Endodermal cell (in vitro differentiated cells): ENCODE results near the gene MYL1. TPM values are rescaled to one million over a fixed set of nuclear protein-coding genes. Genes with fewer than 3 reads are reported as not detected.

ENCODE experiments used
- DNase-seq: peaks from one replicate; pipeline ENCODE4 v3.0.0-alpha.2; 2017
- H3K27ac ChIP-seq: 2 replicates; pipeline ENCODE4 v1.5.1; 2013; ENCODE audit warnings: mild to moderate bottlenecking, low read depth, low read length, moderate library complexity
- H3K27me3 ChIP-seq: 2 replicates; pipeline ENCODE4 v1.6.1; 2013; ENCODE audit warnings: mild to moderate bottlenecking, low read length, moderate library complexity; ENCODE audit not compliant: insufficient read depth, control insufficient read depth, poor library complexity, severe bottlenecking
- H3K36me3 ChIP-seq: 2 replicates; pipeline ENCODE4 v1.7.0; 2013; ENCODE audit warnings: mild to moderate bottlenecking, low read length, moderate library complexity; ENCODE audit not compliant: control insufficient read depth, insufficient read depth
- H3K4me1 ChIP-seq: one replicate; pipeline ENCODE4 v1.7.0; 2013; ENCODE audit warnings: low read length; ENCODE audit not compliant: control insufficient read depth, insufficient read depth
- H3K4me3 ChIP-seq: 2 replicates; pipeline ENCODE4 v1.5.1; 2013; ENCODE audit warnings: mild to moderate bottlenecking, low read length, moderate library complexity
- H3K9ac ChIP-seq: 2 replicates; pipeline ENCODE4 v1.6.1; 2013; ENCODE audit warnings: mild to moderate bottlenecking, low read length, moderate library complexity; ENCODE audit not compliant: poor library complexity, severe bottlenecking; ENCODE audit errors: extremely low read depth
- H3K9me3 ChIP-seq: 2 replicates; pipeline ENCODE4 v1.6.1; 2013; ENCODE audit warnings: mild to moderate bottlenecking, low read length, moderate library complexity; ENCODE audit not compliant: control insufficient read depth
- H3K27ac Mint-ChIP-seq: 2 replicates; pipeline ENCODE4 v1.8.0; 2020; ENCODE audit warnings: mixed read lengths
- H3K27me3 Mint-ChIP-seq: 2 replicates; pipeline ENCODE4 v1.8.0; 2021; ENCODE audit warnings: mild to moderate bottlenecking, mixed read lengths; ENCODE audit not compliant: insufficient read depth
- H3K36me3 Mint-ChIP-seq: 2 replicates; pipeline ENCODE4 v1.8.0; 2020; ENCODE audit warnings: low read depth, mixed read lengths
- H3K4me1 Mint-ChIP-seq: 2 replicates; pipeline ENCODE4 v1.8.0; 2020; ENCODE audit warnings: mixed read lengths
- H3K4me3 Mint-ChIP-seq: 2 replicates; pipeline ENCODE4 v1.8.0; 2020; ENCODE audit warnings: mild to moderate bottlenecking, moderate library complexity, mixed read lengths
- H3K9me3 Mint-ChIP-seq: 2 replicates; pipeline ENCODE4 v1.8.0; 2020; ENCODE audit warnings: mild to moderate bottlenecking, mixed read lengths
- WGBS, 2 experiments: methylation state at CpG; one replicate each; pipeline versions ENCODE4 v1.1.5 to v1.1.7; 2013; ENCODE audit warnings: missing lambda C conversion rate in 2 of 2, mixed read lengths in 1 of 2; ENCODE audit not compliant: insufficient coverage in 1 of 2, insufficient read length in 1 of 2; 5-methylcytosine and 5-hydroxymethylcytosine counted together
- total RNA-seq, 2 donors: library from RNA; stranded (reverse); fragmentation: NEBNext Ultra II Directional in 1 of 2; extraction: Animal tissue kit (Norgen Biotek cat#: 25700) in 1 of 2; gene quantifications; 2 replicates in 1 of 2; 3 replicates in 1 of 2; pipeline ENCODE4 v1.2.1, GENCODE V29; 2021
- TF ChIP-seq, protein P1 (sequence below): fragments of 200-600 bp; sonication (generic); conservative IDR thresholded peaks from 2 replicates; pipeline ENCODE4 v1.5.0; 2021; ENCODE audit warnings: antibody characterized with exemption, mild to moderate bottlenecking

Gene MYL1
- total RNA-seq, 2 donors from 2014 or later: not detected

DNA sequence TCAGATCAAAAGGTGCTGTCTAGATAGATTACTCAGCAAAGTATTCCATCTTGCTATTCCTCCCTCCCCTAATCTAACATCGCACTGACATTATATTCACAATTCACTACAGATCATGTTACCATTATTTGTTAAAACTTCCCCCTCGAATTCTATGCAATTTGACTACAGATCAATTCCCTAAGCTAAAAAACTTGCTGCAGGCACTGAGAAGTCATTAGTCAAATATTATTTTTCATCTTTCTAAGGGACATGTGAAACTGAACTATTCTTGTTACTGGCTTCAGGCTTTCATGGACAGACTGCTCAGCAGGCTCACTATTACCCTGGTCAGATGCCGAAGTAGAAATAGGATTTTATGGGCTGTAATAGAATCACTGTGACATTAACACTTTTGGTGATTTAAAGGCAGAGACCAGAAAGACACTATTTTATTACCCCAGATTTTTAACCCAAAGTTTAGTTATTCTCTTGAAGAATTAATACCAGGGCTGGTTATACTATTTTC, 15.1 kb downstream of the MYL1 start:
- Histone ChIP-seq H3K4me1 (no peaks in the 10 kb centered on the region), H3K9me3 (no peaks in the 10 kb centered on the region), H3K9ac (no peak overlapping the region), H3K36me3 (no peaks in the 10 kb centered on the region), H3K4me3 (no peak overlapping the region), H3K27ac (no peak overlapping the region), H3K27me3 (no peaks in the 10 kb centered on the region)
- no peak overlapping the region for H3K4me3 Mint-ChIP-seq
- H3K36me3 Mint-ChIP-seq: no peaks in the 10 kb centered on the region
- DNase-seq: no peak
- no peaks in the 10 kb centered on the region for H3K4me1 Mint-ChIP-seq
- TF ChIP-seq, protein P1, sequence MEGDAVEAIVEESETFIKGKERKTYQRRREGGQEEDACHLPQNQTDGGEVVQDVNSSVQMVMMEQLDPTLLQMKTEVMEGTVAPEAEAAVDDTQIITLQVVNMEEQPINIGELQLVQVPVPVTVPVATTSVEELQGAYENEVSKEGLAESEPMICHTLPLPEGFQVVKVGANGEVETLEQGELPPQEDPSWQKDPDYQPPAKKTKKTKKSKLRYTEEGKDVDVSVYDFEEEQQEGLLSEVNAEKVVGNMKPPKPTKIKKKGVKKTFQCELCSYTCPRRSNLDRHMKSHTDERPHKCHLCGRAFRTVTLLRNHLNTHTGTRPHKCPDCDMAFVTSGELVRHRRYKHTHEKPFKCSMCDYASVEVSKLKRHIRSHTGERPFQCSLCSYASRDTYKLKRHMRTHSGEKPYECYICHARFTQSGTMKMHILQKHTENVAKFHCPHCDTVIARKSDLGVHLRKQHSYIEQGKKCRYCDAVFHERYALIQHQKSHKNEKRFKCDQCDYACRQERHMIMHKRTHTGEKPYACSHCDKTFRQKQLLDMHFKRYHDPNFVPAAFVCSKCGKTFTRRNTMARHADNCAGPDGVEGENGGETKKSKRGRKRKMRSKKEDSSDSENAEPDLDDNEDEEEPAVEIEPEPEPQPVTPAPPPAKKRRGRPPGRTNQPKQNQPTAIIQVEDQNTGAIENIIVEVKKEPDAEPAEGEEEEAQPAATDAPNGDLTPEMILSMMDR: no peak
- H3K9me3 Mint-ChIP-seq: no peaks in the 10 kb centered on the region
- H3K27me3 Mint-ChIP-seq: no peaks in the 10 kb centered on the region
- H3K27ac Mint-ChIP-seq: no peak overlapping the region
- 81 to 83% methylated on average over 3 of the region's 3 CpGs for WGBS, 2 experiments

DNA sequence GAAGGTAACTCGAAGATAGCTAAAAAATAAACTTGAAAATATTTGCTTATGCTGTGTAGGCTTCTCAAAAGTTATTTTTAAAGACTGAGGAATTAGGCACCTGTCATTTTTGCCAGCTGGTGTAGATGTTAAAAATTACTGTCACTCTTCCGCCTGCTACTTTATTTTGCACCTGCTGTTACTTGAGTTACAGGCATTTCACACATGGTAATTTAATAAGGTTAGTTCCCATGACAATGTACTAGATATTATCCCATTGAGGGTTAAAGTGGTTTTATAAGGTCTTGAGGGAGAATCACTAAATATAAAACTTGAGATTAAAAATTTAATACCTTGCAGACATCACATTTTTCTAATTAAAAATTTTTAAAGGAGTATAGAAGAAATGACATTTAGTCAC, 26.6 kb downstream of the MYL1 start:
- Mint-ChIP-seq H3K4me1 (no peaks in the 10 kb centered on the region), H3K36me3 (no peaks in the 10 kb centered on the region), H3K27ac (no peak overlapping the region), H3K9me3 (no peaks in the 10 kb centered on the region), H3K27me3 (no peaks in the 10 kb centered on the region), H3K4me3 (no peak overlapping the region)
- Histone ChIP-seq H3K9me3 (no peaks in the 10 kb centered on the region), H3K27ac (no peak overlapping the region), H3K9ac (no peak overlapping the region), H3K36me3 (no peaks in the 10 kb centered on the region), H3K4me1 (no peaks in the 10 kb centered on the region), H3K27me3 (no peaks in the 10 kb centered on the region), H3K4me3 (no peak overlapping the region)
- WGBS, 2 experiments: 80 to 100% methylated on average over 1 to 2 of the region's 2 CpGs
- DNase-seq: no peak
- TF ChIP-seq, protein P1: no peak

DNA sequence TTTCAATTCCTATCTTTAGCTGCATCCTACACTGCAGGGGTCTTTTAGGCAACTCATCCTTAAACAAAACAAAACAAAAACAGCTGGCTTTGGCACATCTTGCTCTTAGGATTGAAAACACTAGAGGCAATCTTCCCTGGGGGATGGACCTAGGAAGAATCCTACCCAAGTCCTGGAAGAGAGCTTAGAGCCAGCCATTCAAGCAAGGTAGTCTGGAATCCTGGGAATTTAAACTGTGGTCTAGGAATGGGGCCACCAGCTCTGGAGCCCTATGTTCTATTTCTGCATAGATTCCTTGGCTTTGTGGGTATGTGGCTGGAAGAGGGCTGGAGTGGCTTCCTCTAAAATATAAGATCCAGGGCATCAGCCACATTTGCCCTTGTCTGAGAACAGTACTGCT, 27.7 kb downstream of the MYL1 start:
- Histone ChIP-seq H3K4me3 (no peak overlapping the region), H3K9me3 (no peaks in the 10 kb centered on the region), H3K4me1 (no peaks in the 10 kb centered on the region), H3K27me3 (no peaks in the 10 kb centered on the region), H3K36me3 (no peaks in the 10 kb centered on the region), H3K27ac (no peak overlapping the region), H3K9ac (no peak overlapping the region)
- Mint-ChIP-seq H3K9me3 (no peaks in the 10 kb centered on the region), H3K27ac (no peak overlapping the region), H3K4me1 (no peaks in the 10 kb centered on the region), H3K4me3 (no peak overlapping the region), H3K36me3 (no peaks in the 10 kb centered on the region), H3K27me3 (no peaks in the 10 kb centered on the region)
- TF ChIP-seq, protein P1: no peak
- DNase-seq: no peak
